ENCODE measurements around the gene OXTR.
A peak's percentile ranks its signal among the peaks of the same experiment; 100 is the strongest.

Gene OXTR

DNA sequence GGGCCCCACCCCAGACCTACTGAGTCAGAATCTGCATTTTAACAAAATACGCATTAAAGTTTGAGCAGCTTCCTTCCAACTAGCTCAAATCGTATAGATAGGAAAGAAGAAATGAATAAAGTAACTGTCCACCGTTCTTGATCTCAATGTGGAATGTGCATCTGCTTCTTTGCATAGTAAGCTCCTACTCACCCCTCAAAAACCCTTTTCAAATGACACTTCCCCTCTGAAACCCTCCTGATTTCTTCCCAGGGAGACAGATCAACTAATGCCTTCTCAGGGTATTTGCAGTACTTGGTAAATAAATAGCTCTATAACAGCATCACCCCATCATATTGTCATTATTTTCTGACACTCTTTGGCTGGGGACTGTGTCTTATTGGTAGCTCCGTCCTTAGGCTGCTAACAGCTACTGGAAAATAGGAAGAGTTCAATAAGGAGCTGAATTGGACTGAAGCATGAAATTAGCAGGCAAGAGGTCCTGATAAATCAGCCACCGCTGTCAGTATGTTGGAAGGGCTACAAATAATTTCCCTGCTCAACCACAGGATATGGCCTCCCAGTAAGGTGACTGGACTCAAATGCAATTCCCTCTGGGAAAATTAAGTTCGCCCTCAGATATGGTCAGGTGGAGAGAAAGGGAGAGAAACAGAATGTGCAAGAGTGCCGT, 10.2 kb downstream of the OXTR start:
- TF ChIP-seq, protein P1, sequence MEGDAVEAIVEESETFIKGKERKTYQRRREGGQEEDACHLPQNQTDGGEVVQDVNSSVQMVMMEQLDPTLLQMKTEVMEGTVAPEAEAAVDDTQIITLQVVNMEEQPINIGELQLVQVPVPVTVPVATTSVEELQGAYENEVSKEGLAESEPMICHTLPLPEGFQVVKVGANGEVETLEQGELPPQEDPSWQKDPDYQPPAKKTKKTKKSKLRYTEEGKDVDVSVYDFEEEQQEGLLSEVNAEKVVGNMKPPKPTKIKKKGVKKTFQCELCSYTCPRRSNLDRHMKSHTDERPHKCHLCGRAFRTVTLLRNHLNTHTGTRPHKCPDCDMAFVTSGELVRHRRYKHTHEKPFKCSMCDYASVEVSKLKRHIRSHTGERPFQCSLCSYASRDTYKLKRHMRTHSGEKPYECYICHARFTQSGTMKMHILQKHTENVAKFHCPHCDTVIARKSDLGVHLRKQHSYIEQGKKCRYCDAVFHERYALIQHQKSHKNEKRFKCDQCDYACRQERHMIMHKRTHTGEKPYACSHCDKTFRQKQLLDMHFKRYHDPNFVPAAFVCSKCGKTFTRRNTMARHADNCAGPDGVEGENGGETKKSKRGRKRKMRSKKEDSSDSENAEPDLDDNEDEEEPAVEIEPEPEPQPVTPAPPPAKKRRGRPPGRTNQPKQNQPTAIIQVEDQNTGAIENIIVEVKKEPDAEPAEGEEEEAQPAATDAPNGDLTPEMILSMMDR (IDR thresholded peaks at IDR 0.05; ENCODE audit: poor library complexity, severe bottlenecking), result no peak

DNA sequence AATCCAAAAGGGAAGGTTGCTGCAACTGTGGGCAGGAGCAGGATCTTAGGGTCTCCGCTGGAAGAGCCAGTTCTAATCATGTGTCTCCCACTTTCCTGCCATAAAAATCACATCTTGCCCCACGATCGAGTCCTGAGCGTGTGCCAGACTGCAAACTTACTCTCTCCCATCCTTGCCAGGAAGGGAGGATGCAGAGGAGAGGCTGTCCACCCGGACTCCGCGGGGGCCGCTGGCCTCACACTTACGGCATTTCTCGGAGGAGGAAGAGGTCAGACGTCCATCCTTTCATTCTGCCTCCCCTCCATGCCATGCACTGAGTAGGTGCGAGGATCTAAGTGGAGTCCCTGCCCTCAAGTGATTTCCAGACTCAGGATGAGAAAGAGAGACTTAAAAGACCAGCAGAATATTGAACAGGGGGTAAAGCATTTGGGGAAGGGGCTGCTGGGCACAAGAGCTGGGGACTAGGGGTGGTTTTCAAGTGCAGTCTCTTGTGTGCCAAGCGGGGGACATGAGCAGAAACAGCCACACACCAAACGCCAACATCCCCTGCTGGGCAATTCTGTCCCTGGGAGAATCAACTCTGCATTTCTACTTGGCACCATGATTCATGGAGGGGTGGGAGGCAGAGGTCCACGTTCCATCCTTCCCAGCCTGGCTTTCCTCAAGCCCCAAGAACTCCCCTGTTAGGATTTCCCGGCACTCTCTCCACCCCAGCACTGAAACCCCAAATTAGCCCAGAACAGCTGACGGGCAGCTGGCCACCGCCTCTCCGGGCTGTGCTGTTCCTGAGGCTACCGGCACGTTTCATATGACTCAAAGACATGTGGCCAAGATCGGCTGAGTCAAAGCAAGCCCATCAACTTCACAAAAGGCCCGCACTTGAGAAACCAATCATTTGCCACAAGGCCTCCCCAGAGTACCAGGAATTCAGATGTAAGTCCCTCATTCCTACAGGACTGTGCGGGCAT, 11.6 kb downstream of the OXTR start:
- Histone ChIP-seq H3K36me3 (ENCODE audit: low read depth) (no peaks in the 10 kb centered on the region), H3K27me3 (ENCODE audit: insufficient read depth, poor library complexity, severe bottlenecking) (no peaks in the 10 kb centered on the region), H3K4me3 (ENCODE audit: severe bottlenecking) (no peak overlapping the region), H3K27ac (ENCODE audit: poor library complexity, severe bottlenecking) (no peak overlapping the region), H3K4me1 (ENCODE audit: insufficient read depth, poor library complexity, severe bottlenecking) (no peaks in the 10 kb centered on the region), H3K9me3 (ENCODE audit: severe bottlenecking) (no peaks in the 10 kb centered on the region)
- TF ChIP-seq, protein P1 (IDR thresholded peaks at IDR 0.05; ENCODE audit: poor library complexity, severe bottlenecking), result no peak
- ATAC-seq (ENCODE audit: low read depth) (peak; percentile 29; the same call in 1 of the 3 replicates), DNase-seq (ENCODE audit: low spot score) (no peak)

More for the DNA sequence above, 10.2 kb downstream of the OXTR start:
- Histone ChIP-seq H3K27ac (ENCODE audit: poor library complexity, severe bottlenecking) (no peak overlapping the region), H3K9me3 (ENCODE audit: severe bottlenecking) (no peaks in the 10 kb centered on the region), H3K4me3 (ENCODE audit: severe bottlenecking) (no peak overlapping the region), H3K36me3 (ENCODE audit: low read depth) (no peaks in the 10 kb centered on the region), H3K27me3 (ENCODE audit: insufficient read depth, poor library complexity, severe bottlenecking) (no peaks in the 10 kb centered on the region), H3K4me1 (ENCODE audit: insufficient read depth, poor library complexity, severe bottlenecking) (no peaks in the 10 kb centered on the region)
- DNase-seq (ENCODE audit: low spot score) (no peak), ATAC-seq (ENCODE audit: low read depth) (no peak)

DNA sequence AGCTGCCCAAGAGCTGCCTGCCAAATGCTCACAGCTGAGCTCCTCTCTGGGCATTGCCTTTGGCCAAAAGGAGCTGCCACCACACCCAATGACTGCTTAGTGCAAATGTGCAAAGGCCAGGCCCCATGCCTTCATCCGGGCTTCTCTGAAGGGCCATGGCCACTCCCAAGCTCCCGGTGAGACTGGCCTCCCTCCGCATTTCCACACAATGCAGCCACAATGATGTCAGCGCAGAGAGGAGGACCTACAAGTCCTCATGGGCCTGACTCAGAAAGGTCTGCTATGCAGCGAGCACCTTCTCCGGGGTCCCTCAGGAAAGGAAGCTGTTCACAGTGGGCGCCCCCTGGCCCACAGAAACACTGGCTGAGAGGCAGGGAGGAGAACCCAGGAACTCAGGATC, 12.7 kb downstream of the OXTR start:
- TF ChIP-seq, protein P1 (IDR thresholded peaks at IDR 0.05; ENCODE audit: poor library complexity, severe bottlenecking), result no peak
- Histone ChIP-seq H3K4me1 (ENCODE audit: insufficient read depth, poor library complexity, severe bottlenecking) (no peaks in the 10 kb centered on the region), H3K4me3 (ENCODE audit: severe bottlenecking) (no peak overlapping the region), H3K27me3 (ENCODE audit: insufficient read depth, poor library complexity, severe bottlenecking) (no peaks in the 10 kb centered on the region), H3K27ac (ENCODE audit: poor library complexity, severe bottlenecking) (no peak overlapping the region), H3K36me3 (ENCODE audit: low read depth) (peaks cover 5% of the 10 kb centered on the region; the same call in 1 of the 2 replicates), H3K9me3 (ENCODE audit: severe bottlenecking) (no peaks in the 10 kb centered on the region)
- ATAC-seq (ENCODE audit: low read depth), result no peak
- no peak for DNase-seq (ENCODE audit: low spot score)

DNA sequence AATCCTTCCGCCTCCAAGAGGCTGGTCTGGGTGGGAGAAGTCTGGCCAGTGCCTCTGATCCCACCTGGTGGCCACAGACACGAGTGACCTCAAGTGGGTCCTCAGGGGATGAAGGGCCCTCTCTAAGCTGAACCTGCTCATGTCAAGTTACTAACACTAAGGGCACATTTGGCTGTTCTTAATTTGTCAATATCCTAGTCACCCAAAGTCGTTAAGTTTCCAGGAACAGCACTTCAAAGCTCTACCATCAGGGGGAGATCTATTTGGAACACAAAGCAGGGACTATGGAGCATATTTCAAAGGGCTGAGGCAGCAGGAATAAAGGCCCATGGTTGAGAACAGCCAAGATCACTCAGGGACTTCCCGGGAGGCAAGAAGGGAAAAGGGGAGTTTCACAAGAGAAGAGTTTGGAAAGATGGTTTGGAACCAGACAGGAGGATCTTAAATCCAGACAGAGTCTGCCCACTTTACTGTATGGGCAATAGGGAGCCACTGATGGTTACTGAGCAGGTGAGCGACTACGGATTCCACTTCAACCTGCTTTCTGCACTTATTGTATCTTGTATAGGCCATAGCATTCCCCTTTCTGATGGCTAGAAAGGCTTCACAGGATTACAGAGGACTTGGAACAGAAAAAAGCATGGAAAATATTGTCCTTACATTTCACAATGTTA, 13.7 kb downstream of the OXTR start:
- no peak overlapping the region for H3K27ac ChIP-seq (ENCODE audit: poor library complexity, severe bottlenecking)
- no peak for DNase-seq (ENCODE audit: low spot score)
- peak; percentile 41; the same call in 1 of the 3 replicates for ATAC-seq (ENCODE audit: low read depth)
- no peaks in the 10 kb centered on the region for H3K9me3 ChIP-seq (ENCODE audit: severe bottlenecking)
- H3K36me3 ChIP-seq (ENCODE audit: low read depth), result peaks cover 8% of the 10 kb centered on the region; the same call in 1 of the 2 replicates
- TF ChIP-seq, protein P1 (IDR thresholded peaks at IDR 0.05; ENCODE audit: poor library complexity, severe bottlenecking), result no peak
- no peaks in the 10 kb centered on the region for H3K27me3 ChIP-seq (ENCODE audit: insufficient read depth, poor library complexity, severe bottlenecking)
- H3K4me1 ChIP-seq (ENCODE audit: insufficient read depth, poor library complexity, severe bottlenecking), result no peaks in the 10 kb centered on the region
- H3K4me3 ChIP-seq (ENCODE audit: severe bottlenecking), result no peak overlapping the region

Measured in RWPE2 (cell line).